ENCODE measurements around the gene DACT3. TPM values are rescaled to one million over a fixed set of nuclear protein-coding genes. Genes with fewer than 3 reads are reported as not detected.
A peak's percentile ranks its signal among the peaks of the same experiment; 100 is the strongest.

DACT3 gene
- total and polyA plus RNA-seq, 2 of the 13 experiments (the other 11 are each of a cell fraction or from before 2014, with no cell fraction given) = 0.04 TPM; not detected in 1

- TF ChIP-seq, protein P1, sequence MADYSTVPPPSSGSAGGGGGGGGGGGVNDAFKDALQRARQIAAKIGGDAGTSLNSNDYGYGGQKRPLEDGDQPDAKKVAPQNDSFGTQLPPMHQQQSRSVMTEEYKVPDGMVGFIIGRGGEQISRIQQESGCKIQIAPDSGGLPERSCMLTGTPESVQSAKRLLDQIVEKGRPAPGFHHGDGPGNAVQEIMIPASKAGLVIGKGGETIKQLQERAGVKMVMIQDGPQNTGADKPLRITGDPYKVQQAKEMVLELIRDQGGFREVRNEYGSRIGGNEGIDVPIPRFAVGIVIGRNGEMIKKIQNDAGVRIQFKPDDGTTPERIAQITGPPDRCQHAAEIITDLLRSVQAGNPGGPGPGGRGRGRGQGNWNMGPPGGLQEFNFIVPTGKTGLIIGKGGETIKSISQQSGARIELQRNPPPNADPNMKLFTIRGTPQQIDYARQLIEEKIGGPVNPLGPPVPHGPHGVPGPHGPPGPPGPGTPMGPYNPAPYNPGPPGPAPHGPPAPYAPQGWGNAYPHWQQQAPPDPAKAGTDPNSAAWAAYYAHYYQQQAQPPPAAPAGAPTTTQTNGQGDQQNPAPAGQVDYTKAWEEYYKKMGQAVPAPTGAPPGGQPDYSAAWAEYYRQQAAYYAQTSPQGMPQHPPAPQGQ (CRISPR knock-in tag; IDR thresholded peaks at IDR 0.05; ENCODE audit: borderline replicate concordance) = no peak
- TF ChIP-seq TBP (CRISPR knock-in tag; IDR thresholded peaks at IDR 0.05) (no peak), TOE1 (CRISPR knock-in tag; IDR thresholded peaks at IDR 0.05) (no peak), ELF1 (CRISPR knock-in tag; IDR thresholded peaks at IDR 0.05) (peak; percentile 28), ZNF782 (CRISPR knock-in tag; IDR thresholded peaks at IDR 0.05; ENCODE audit: borderline replicate concordance) (no peak), ZNF772 (CRISPR knock-in tag; IDR thresholded peaks at IDR 0.05) (no peak), ZNF678 (CRISPR knock-in tag; IDR thresholded peaks at IDR 0.05) (no peak), GPN1 (CRISPR knock-in tag; IDR thresholded peaks at IDR 0.05; ENCODE audit: borderline replicate concordance) (no peak), PHF8 (CRISPR knock-in tag; IDR thresholded peaks at IDR 0.05) (0 out of 2 replicates have a peak, but pooled peaks have one; percentile 2), KDM5A (IDR thresholded peaks at IDR 0.05; ENCODE audit: borderline replicate concordance, low read length) (no peak), ZNF580 (CRISPR knock-in tag; IDR thresholded peaks at IDR 0.05; ENCODE audit: borderline replicate concordance, low read depth) (no peak), CHD2 (IDR thresholded peaks at IDR 0.05; ENCODE audit: low read depth, low read length) (no peak), ZMYM3 (CRISPR knock-in tag; IDR thresholded peaks at IDR 0.05) (no peak), ZNF530 (CRISPR knock-in tag; IDR thresholded peaks at IDR 0.05; ENCODE audit: low read depth) (no peak), FOXA1 (IDR thresholded peaks at IDR 0.05) (no peak), FOXA1 (CRISPR knock-in tag; IDR thresholded peaks at IDR 0.05) (peak; percentile 73), TBL1XR1 (IDR thresholded peaks at IDR 0.05; ENCODE audit: borderline replicate concordance, low read length, partially characterized antibody) (no peak), TEAD2 (CRISPR knock-in tag; IDR thresholded peaks at IDR 0.05) (no peak), SSRP1 (CRISPR knock-in tag; IDR thresholded peaks at IDR 0.05) (no peak), YEATS2 (CRISPR knock-in tag; IDR thresholded peaks at IDR 0.05; ENCODE audit: borderline replicate concordance) (no peak), ZNF562 (CRISPR knock-in tag; IDR thresholded peaks at IDR 0.05; ENCODE audit: borderline replicate concordance) (no peak), CCDC6 (CRISPR knock-in tag; IDR thresholded peaks at IDR 0.05) (no peak), ZNF468 (CRISPR knock-in tag; IDR thresholded peaks at IDR 0.05) (no peak), GATAD2A (CRISPR knock-in tag; IDR thresholded peaks at IDR 0.05) (no peak), ZNF841 (CRISPR knock-in tag; IDR thresholded peaks at IDR 0.05; ENCODE audit: borderline replicate concordance) (no peak), KLF16 (CRISPR knock-in tag; IDR thresholded peaks at IDR 0.05) (no peak), TCF7 (IDR thresholded peaks at IDR 0.05; ENCODE audit: low read depth) (no peak), PTBP1 (IDR thresholded peaks at IDR 0.05; ENCODE audit: low read depth, low read length, poor library complexity, severe bottlenecking) (no peak), EHMT2 (IDR thresholded peaks at IDR 0.05; ENCODE audit: borderline replicate concordance, low read depth, low read length) (no peak), FOXC1 (CRISPR knock-in tag; IDR thresholded peaks at IDR 0.05; ENCODE audit: borderline replicate concordance) (no peak), HOXD1 (CRISPR knock-in tag; IDR thresholded peaks at IDR 0.05) (no peak)
Observed at GRCh38 chr19:46661020-46661731, at the start of gene DACT3 (continued).

Data from HepG2 (cell line).